ENCODE results near the gene NEUROG1. TPM values are rescaled to one million over a fixed set of nuclear protein-coding genes. Genes with fewer than 3 reads are reported as not detected.
A peak's percentile ranks its signal among the peaks of the same experiment; 100 is the strongest.

The NEUROG1 gene
- total RNA-seq, 1 experiment from 2014 or later, result not detected

DNA sequence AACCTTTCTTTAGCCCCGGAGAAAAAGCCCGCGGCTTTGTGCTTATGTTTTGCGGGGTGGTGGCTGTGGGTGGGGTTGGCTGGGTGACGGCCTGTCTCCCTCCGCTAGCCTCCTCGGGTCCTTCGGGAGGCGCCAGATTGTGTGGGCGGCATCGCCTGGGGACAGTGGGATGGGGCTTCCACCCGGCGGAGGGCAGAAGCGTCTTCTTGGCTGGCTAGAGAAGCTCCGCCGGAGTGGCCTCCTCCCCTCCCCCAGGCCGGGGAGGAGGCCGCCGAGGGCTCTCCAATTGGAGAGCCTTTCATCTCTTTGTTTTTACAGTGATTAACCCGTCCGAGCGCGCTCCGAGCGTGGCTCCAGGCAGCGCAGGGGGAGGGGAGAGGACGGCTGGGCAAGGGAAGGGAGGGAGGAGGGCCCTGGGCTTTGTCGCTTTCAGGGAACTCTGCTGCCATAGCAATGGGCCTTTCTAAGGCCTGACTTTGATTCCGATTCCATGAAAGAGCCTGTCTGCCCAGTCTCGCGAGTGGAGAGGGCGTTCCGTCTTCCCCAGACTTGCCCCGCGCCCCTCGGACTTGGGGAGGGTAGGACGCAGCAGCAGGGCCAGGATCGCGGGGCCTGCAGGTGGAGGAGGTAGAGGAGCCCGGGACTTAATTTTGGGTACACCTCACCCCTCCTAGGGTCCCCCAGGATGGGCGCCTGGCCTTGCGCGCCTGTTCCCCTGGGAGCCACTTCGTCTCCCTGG is 46.9 kb downstream of the NEUROG1 start:
- BruUV-seq (replicated peaks), result no TSS peak
- Histone ChIP-seq H3K4me3 (ENCODE audit: low read depth, low read length, poor library complexity, severe bottlenecking) (peak overlapping the region; percentile 35), H3K27me3 (replicated peaks; ENCODE audit: insufficient read depth, low read depth, low read length, poor library complexity) (peaks cover 65% of the 10 kb centered on the region), H3K4me1 (ENCODE audit: insufficient read depth, low read length, poor library complexity, severe bottlenecking) (peaks cover 11% of the 10 kb centered on the region), H3K9me3 (ENCODE audit: low read depth, low read length, poor library complexity, severe bottlenecking) (no peaks in the 10 kb centered on the region), H3K27ac (ENCODE audit: low read depth, low read length, poor library complexity, severe bottlenecking) (no peak overlapping the region), H3K36me3 (ENCODE audit: insufficient read depth, low read length, poor library complexity, severe bottlenecking) (no peaks in the 10 kb centered on the region)
- DNase-seq (ENCODE audit: low spot score), result peak; percentile 28
- POLR2A ChIA-PET (ENCODE audit: low non-redundant PET), result no interaction called here
- TF ChIP-seq EZH2 (IDR thresholded peaks at IDR 0.05; ENCODE audit: borderline replicate concordance, low read depth, low read length, poor library complexity, severe bottlenecking) (peak; percentile 62), CTCF (conservative IDR thresholded peaks at IDR 0.05; ENCODE audit: low read depth, low read length) (no peak)
- intact Hi-C loops (cut with micrococcal nuclease; ENCODE audit: unreplicated experiment), result no loop called here
- CTCF ChIA-PET, result no interaction called here

DNA sequence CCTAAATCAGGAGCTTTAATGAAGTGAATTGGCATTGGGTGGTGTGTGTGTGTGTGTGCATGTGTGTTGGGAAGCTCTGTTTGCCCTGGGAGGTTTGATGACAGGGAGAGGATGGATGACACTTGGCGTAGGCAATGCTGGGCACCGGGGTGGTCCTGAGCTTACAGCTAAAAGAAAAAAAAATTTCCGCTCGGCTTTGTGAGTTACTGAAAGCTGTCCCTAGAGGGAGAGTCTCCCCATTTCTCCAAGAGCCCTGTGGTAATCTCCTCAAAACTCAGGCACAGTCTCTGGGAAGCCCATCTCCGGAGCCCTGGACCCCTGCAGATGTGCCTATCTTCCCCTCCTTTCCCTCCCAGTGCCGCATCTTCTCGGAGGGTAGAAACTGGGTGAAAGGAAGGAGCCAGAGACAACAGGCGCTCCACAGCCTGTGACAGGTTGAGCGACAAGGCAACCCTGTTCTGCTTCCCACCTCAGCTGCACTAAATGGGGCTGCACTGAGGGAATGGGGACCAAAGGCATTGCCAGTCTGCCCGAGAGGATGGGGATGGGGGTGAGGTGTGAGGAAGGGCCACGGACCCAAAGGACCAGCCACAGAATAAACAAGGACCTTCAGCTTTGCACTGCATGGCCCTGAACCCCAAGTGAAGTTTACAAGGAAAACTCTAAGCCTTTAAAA is 47.8 kb downstream of the NEUROG1 start:
- H3K27ac ChIP-seq (ENCODE audit: low read depth, low read length, poor library complexity, severe bottlenecking), result no peak overlapping the region
- no peak for DNase-seq (ENCODE audit: low spot score)
- no peaks in the 10 kb centered on the region for H3K36me3 ChIP-seq (ENCODE audit: insufficient read depth, low read length, poor library complexity, severe bottlenecking)
- no peak for TF ChIP-seq EZH2 (IDR thresholded peaks at IDR 0.05; ENCODE audit: borderline replicate concordance, low read depth, low read length, poor library complexity, severe bottlenecking)
- TF ChIP-seq CTCF (conservative IDR thresholded peaks at IDR 0.05; ENCODE audit: low read depth, low read length), result no peak
- intact Hi-C loops (cut with micrococcal nuclease; ENCODE audit: unreplicated experiment), result no loop called here
- ChIA-PET POLR2A (ENCODE audit: low non-redundant PET) (no interaction called here), CTCF (interaction anchor here (1.1 kb wide), 1 partner anchor 64 kb away, joined by 3 read pairs; no protein-coding TSS in a partner anchor)
- peaks cover 11% of the 10 kb centered on the region for H3K4me1 ChIP-seq (ENCODE audit: insufficient read depth, low read length, poor library complexity, severe bottlenecking)
- no TSS peak for BruUV-seq (replicated peaks)
- H3K27me3 ChIP-seq (replicated peaks; ENCODE audit: insufficient read depth, low read depth, low read length, poor library complexity), result peaks cover 65% of the 10 kb centered on the region
- no peaks in the 10 kb centered on the region for H3K9me3 ChIP-seq (ENCODE audit: low read depth, low read length, poor library complexity, severe bottlenecking)
- H3K4me3 ChIP-seq (ENCODE audit: low read depth, low read length, poor library complexity, severe bottlenecking), result no peak overlapping the region

DNA sequence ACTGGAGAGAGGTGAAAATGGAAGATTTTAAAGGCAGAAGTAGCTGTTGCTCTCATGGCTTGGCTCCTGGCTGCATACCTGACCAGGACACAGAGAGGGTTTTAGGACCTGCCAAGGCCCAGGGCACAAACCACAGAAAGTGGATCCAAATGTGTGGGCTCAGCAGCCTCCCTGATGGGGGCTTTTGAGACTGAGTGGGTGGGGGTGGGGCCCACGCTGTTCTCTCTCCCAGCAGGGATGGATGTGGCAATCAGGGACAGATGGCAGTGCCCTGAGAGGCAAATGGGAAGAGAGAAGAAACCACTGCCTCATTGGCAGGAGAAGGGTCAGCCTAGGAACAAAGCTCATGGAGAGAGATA is 48.7 kb downstream of the NEUROG1 start:
- intact Hi-C loops (cut with micrococcal nuclease; ENCODE audit: unreplicated experiment), result no loop called here
- Histone ChIP-seq H3K4me3 (ENCODE audit: low read depth, low read length, poor library complexity, severe bottlenecking) (no peak overlapping the region), H3K36me3 (ENCODE audit: insufficient read depth, low read length, poor library complexity, severe bottlenecking) (no peaks in the 10 kb centered on the region), H3K27me3 (replicated peaks; ENCODE audit: insufficient read depth, low read depth, low read length, poor library complexity) (peaks cover 60% of the 10 kb centered on the region), H3K9me3 (ENCODE audit: low read depth, low read length, poor library complexity, severe bottlenecking) (no peaks in the 10 kb centered on the region), H3K4me1 (ENCODE audit: insufficient read depth, low read length, poor library complexity, severe bottlenecking) (peaks cover 11% of the 10 kb centered on the region), H3K27ac (ENCODE audit: low read depth, low read length, poor library complexity, severe bottlenecking) (no peak overlapping the region)
- POLR2A ChIA-PET (ENCODE audit: low non-redundant PET), result no interaction called here
- no peak for DNase-seq (ENCODE audit: low spot score)
- CTCF ChIA-PET, result interaction anchor here (1.1 kb wide), 1 partner anchor 64 kb away, joined by 3 read pairs; no protein-coding TSS in a partner anchor
- BruUV-seq (replicated peaks), result no TSS peak
- TF ChIP-seq EZH2 (IDR thresholded peaks at IDR 0.05; ENCODE audit: borderline replicate concordance, low read depth, low read length, poor library complexity, severe bottlenecking), result no peak
- TF ChIP-seq CTCF (conservative IDR thresholded peaks at IDR 0.05; ENCODE audit: low read depth, low read length), result no peak
